ENCODE data around the gene MYH2.

DNA sequence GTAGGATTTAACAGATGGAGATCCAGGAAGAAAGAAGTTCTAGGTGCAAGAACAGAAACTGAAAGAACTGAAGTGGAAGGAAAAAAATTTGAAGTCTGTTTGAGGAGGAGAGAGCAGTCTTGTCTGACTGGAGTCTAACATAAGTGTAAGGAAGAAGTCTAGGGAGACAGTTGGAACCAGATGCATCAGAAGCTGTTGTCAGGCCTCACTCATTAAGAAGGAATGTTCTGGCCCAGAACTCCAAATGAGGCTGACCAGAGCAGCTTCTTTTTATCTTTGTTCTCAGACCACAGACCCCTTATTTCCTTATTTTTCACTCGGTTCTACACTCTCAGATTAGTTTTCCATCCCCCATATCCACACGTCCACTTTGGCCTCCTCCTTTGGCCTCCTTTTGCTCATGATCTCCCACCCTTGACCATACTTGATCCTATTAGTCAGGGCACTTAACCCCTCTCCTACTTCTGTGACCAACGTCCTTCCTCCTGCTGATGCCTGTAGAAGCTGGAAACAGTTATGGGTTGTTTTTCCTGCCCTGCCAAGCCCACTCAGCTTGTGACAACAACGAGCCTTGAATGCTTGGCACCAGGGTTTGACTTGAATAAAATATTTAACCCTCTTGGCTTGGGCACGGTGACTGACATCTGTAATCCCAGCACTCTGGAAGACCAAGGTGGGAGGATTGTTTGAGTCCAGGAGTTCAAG, 7.0 kb upstream of the MYH2 start:
- TF ChIP-seq CTCF (IDR thresholded peaks at IDR 0.05; ENCODE audit: low read depth, low read length) (no peak), EZH2phosphoT487 (IDR thresholded peaks at IDR 0.05; ENCODE audit: low read depth) (no peak)
